ENCODE measurements around the gene AR. TPM values are rescaled to one million over a fixed set of nuclear protein-coding genes. Genes with fewer than 3 reads are reported as not detected.
"Not testable (repeated sequence)": the region's sequence is repeated elsewhere in the genome, so short reads cannot be mapped to it uniquely, and the experiment has no call there.

AR gene
- total and polyA plus RNA-seq, 2 donors, result 4.8 to 25.1 TPM

- Histone ChIP-seq H3K36me3 (ENCODE audit: insufficient read depth) (no peaks in the 10 kb centered on the region), H3K27ac (ENCODE audit: low read depth) (no peak overlapping the region), H3K4me1 (ENCODE audit: insufficient read depth) (no peaks in the 10 kb centered on the region), H3K4me3 (ENCODE audit: low read depth, low read length) (no peak overlapping the region)
- no peak for DNase-seq (ENCODE audit: extremely low spot score)
Observed at GRCh38 chrX:67636532-67636931, 92.7 kb downstream of the AR start.

DNA sequence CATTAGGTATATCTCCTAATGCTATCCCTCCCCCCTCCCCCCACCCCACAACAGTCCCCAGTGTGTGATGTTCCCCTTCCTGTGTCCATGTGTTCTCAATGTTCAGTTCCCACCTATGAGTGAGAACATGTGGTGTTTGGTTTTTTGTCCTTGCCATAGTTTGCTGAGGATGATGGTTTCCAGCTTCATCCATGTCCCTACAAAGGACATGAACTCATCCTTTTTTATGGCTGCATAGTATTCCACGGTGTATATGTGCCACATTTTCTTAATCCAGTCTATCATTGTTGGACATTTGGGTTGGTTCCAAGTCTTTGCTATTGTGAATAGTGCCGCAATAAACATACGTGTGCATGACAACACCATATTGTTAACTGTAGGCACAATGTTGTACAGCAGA is 93.5 kb downstream of the AR start:
- not testable (repeated sequence) for H3K4me3 ChIP-seq (ENCODE audit: low read depth, low read length); DNase-seq (ENCODE audit: extremely low spot score); H3K4me1 ChIP-seq (ENCODE audit: insufficient read depth); H3K27ac ChIP-seq (ENCODE audit: low read depth); H3K36me3 ChIP-seq (ENCODE audit: insufficient read depth)
- WGBS, result 98% methylated on average over 2 of the region's 3 CpGs

DNA sequence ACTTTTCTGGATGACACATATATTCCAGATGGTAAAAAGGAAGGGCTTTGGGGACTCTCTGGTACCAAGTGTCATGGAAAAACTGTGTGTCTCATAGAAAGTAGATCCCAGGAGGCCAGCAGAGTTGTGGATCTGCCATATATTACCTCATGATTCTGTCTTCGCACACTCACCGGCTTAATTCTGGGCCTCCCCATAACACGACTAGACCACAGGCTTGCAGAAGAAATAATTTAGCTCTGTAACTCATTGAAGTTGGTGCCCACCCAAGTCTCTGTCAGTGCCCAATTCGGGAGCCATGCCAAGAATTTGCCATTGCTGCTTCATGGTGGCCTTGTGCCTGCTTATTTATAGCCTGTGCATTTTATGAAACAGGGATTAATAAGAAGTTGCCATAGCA is 104.5 kb downstream of the AR start:
- Histone ChIP-seq H3K27ac (ENCODE audit: low read depth) (no peak overlapping the region), H3K4me1 (ENCODE audit: insufficient read depth) (no peaks in the 10 kb centered on the region), H3K36me3 (ENCODE audit: insufficient read depth) (peaks cover 2% of the 10 kb centered on the region), H3K4me3 (ENCODE audit: low read depth, low read length) (no peak overlapping the region)
- WGBS, result 87% methylated on average over 4 of the region's 4 CpGs
- DNase-seq (ENCODE audit: extremely low spot score), result no peak

- Histone ChIP-seq H3K4me3 (ENCODE audit: low read depth, low read length) (no peak overlapping the region), H3K36me3 (ENCODE audit: insufficient read depth) (no peaks in the 10 kb centered on the region), H3K4me1 (ENCODE audit: insufficient read depth) (no peaks in the 10 kb centered on the region), H3K27ac (ENCODE audit: low read depth) (no peak overlapping the region)
- DNase-seq (ENCODE audit: extremely low spot score), result no peak
- WGBS, result 89% methylated on average over 6 of the region's 6 CpGs
Observed at GRCh38 chrX:67651437-67652142, 107.8 kb downstream of the AR start.

GRCh38 chrX:67652543-67652942 is 108.7 kb downstream of the AR start:
- Histone ChIP-seq H3K27ac (ENCODE audit: low read depth) (no peak overlapping the region), H3K4me1 (ENCODE audit: insufficient read depth) (no peaks in the 10 kb centered on the region), H3K36me3 (ENCODE audit: insufficient read depth) (no peaks in the 10 kb centered on the region), H3K4me3 (ENCODE audit: low read depth, low read length) (no peak overlapping the region)
- no peak for DNase-seq (ENCODE audit: extremely low spot score)

DNA sequence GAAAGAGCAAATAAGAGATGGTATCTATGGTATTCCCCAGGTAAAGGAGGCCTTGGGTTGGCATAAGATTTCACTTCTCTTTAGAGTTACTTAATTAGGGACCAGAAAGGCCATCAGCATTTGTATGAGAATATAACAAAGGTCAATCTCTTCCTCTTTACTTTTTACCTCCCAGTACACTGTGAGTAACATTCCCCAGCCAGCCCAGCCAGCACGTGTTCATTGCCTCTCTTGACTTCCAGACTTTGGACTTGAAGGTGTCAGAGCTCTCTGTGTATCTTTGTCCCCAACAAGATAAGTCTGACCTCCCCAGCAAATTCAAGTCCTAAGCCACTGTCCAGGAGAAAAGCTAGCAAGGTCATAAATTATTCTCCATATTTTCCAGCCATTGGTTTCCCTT is 110.5 kb downstream of the AR start:
- 80% methylated on average over 1 of the region's 1 CpG for whole genome bisulfite sequencing
- H3K4me3 ChIP-seq (ENCODE audit: low read depth, low read length), result no peak overlapping the region
- no peaks in the 10 kb centered on the region for H3K36me3 ChIP-seq (ENCODE audit: insufficient read depth)

GRCh38 chrX:67665583-67665982 is 121.8 kb downstream of the AR start:
- WGBS, result 91% methylated on average over 1 of the region's 1 CpG
- no peak overlapping the region for H3K4me3 ChIP-seq (ENCODE audit: low read depth, low read length)
- no peak overlapping the region for H3K27ac ChIP-seq (ENCODE audit: low read depth)
- H3K36me3 ChIP-seq (ENCODE audit: insufficient read depth), result no peaks in the 10 kb centered on the region
- H3K4me1 ChIP-seq (ENCODE audit: insufficient read depth), result no peaks in the 10 kb centered on the region
- DNase-seq (ENCODE audit: extremely low spot score), result no peak

More for the DNA sequence above, 110.5 kb downstream of the AR start:
- Histone ChIP-seq H3K27ac (ENCODE audit: low read depth) (no peak overlapping the region), H3K4me1 (ENCODE audit: insufficient read depth) (no peaks in the 10 kb centered on the region)
- no peak for DNase-seq (ENCODE audit: extremely low spot score)

- H3K27ac ChIP-seq (ENCODE audit: low read depth); H3K4me3 ChIP-seq (ENCODE audit: low read depth, low read length); H3K4me1 ChIP-seq (ENCODE audit: insufficient read depth); H3K36me3 ChIP-seq (ENCODE audit: insufficient read depth); DNase-seq (ENCODE audit: extremely low spot score): not testable (repeated sequence)
- 83% methylated on average over 2 of the region's 2 CpGs for WGBS
Observed at GRCh38 chrX:67670717-67671116, 126.9 kb downstream of the AR start.

DNA sequence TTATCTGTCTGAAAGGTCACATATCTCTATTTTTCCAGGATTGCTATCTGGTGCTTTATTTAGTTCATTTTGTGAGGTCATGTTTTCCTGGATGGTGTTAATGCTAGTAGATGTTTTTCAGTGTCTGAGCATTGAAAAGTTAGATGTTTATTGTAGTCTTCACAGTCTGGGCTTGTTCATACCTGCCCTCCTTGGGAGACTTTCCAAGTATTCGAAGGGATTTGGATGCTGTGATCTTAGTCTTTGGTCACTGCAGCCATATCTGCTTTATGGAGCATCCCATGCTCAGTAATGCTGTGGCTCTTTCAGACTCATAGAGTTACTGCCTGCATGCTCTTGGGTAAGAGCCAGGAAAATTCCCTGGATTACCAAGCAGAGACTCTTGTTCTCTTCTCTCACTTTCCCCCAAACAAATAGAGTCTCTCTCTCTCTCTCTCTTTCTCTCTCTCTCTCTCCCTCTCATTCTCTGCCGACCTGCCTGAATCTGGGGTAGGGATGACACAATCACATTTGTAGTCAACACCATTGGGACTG is 130.0 kb downstream of the AR start:
- no peak for DNase-seq (ENCODE audit: extremely low spot score)
- 35% methylated on average over 2 of the region's 2 CpGs for WGBS
- Histone ChIP-seq H3K4me1 (ENCODE audit: insufficient read depth) (no peaks in the 10 kb centered on the region), H3K27ac (ENCODE audit: low read depth) (no peak overlapping the region), H3K4me3 (ENCODE audit: low read depth, low read length) (no peak overlapping the region), H3K36me3 (ENCODE audit: insufficient read depth) (no peaks in the 10 kb centered on the region)

GRCh38 chrX:67674741-67675140 is 130.9 kb downstream of the AR start:
- no peaks in the 10 kb centered on the region for H3K36me3 ChIP-seq (ENCODE audit: insufficient read depth)
- H3K4me1 ChIP-seq (ENCODE audit: insufficient read depth), result no peaks in the 10 kb centered on the region
- H3K27ac ChIP-seq (ENCODE audit: low read depth), result no peak overlapping the region
- DNase-seq (ENCODE audit: extremely low spot score), result no peak
- 77% methylated on average over 1 of the region's 1 CpG for WGBS
- H3K4me3 ChIP-seq (ENCODE audit: low read depth, low read length), result no peak overlapping the region

DNA sequence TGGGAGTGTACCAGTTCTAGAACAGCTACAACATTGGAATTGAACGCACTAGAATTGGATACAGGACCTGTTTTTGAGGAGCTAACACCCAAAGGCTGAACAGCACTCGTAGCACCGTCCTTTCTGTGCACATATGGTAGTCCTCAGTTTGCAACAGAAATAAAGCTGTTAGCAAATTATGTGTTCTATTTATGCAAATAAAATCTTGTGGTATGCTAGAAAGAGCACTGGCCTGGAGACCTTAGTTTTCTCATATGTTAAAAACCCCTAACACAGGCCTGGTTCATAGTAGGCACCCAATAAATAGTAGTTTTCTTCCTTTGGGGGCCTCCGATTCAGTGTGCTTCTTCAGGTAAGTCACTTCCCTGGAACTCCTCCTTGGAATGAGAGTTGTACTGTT is 140.3 kb downstream of the AR start:
- H3K27ac ChIP-seq (ENCODE audit: low read depth), result no peak overlapping the region
- H3K4me1 ChIP-seq (ENCODE audit: insufficient read depth), result no peaks in the 10 kb centered on the region
- H3K4me3 ChIP-seq (ENCODE audit: low read depth, low read length), result no peak overlapping the region
- H3K36me3 ChIP-seq (ENCODE audit: insufficient read depth), result no peaks in the 10 kb centered on the region
- DNase-seq (ENCODE audit: extremely low spot score), result no peak
- WGBS, result 80% methylated on average over 4 of the region's 4 CpGs

DNA sequence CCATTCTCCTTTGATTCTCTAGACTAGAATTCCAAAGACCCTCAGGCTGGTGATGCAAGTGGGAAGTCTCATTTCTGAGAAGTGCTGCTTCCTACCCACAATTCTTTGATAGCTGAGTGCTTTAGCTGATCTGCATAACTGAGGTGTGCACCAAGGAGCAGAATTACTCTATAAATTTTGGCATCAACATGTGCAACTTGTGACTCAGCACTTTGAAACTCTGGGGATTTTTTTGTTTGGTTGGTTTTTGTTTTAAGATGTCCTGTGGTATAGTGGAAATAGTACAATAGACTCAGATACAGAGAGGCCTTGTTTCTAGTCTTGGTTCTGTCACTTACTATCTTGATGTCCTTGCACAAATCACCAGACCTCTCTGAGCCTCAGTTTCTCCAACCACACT is 148.4 kb downstream of the AR start:
- Histone ChIP-seq H3K4me3 (ENCODE audit: low read depth, low read length) (no peak overlapping the region), H3K27ac (ENCODE audit: low read depth) (no peak overlapping the region), H3K36me3 (ENCODE audit: insufficient read depth) (no peaks in the 10 kb centered on the region), H3K4me1 (ENCODE audit: insufficient read depth) (no peaks in the 10 kb centered on the region)
- no peak for DNase-seq (ENCODE audit: extremely low spot score)

GRCh38 chrX:67693928-67694327 is 150.1 kb downstream of the AR start:
- Histone ChIP-seq H3K4me1 (ENCODE audit: insufficient read depth) (no peaks in the 10 kb centered on the region), H3K4me3 (ENCODE audit: low read depth, low read length) (no peak overlapping the region), H3K27ac (ENCODE audit: low read depth) (no peak overlapping the region), H3K36me3 (ENCODE audit: insufficient read depth) (no peaks in the 10 kb centered on the region)
- WGBS, result 98% methylated on average over 1 of the region's 1 CpG
- DNase-seq (ENCODE audit: extremely low spot score), result no peak

DNA sequence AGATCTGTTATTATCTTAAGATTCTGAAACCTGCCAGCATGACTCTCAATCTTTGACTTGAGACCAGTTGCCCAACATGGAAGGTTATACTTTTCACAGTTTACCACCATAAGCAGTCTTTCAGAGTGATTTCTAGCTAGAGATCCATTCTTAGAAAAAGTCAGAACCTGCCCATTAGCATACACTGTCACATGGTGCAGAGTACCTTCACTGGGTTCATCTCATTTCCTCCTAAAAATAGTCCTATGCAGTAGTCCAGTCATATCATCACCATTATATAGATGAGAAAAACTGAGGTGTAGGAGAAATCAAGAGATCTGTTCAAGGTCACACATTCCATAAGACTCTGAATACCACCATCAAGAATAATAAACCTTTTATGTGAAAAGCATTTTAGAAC is 153.6 kb downstream of the AR start:
- no peak overlapping the region for H3K27ac ChIP-seq (ENCODE audit: low read depth)
- H3K36me3 ChIP-seq (ENCODE audit: insufficient read depth), result no peaks in the 10 kb centered on the region
- no peaks in the 10 kb centered on the region for H3K4me1 ChIP-seq (ENCODE audit: insufficient read depth)
- DNase-seq (ENCODE audit: extremely low spot score), result no peak
- H3K4me3 ChIP-seq (ENCODE audit: low read depth, low read length), result no peak overlapping the region

GRCh38 chrX:67700602-67701001 is 156.8 kb downstream of the AR start:
- no peak overlapping the region for H3K27ac ChIP-seq (ENCODE audit: low read depth)
- DNase-seq (ENCODE audit: extremely low spot score), result no peak
- no peak overlapping the region for H3K4me3 ChIP-seq (ENCODE audit: low read depth, low read length)
- 84% methylated on average over 3 of the region's 3 CpGs for WGBS
- H3K4me1 ChIP-seq (ENCODE audit: insufficient read depth), result no peaks in the 10 kb centered on the region
- no peaks in the 10 kb centered on the region for H3K36me3 ChIP-seq (ENCODE audit: insufficient read depth)

All from urinary bladder (tissue), 4 donors.